MCF 10A (cell line): Measurements from ENCODE around the gene ENTPD5. TPM values are rescaled to one million over a fixed set of nuclear protein-coding genes. Genes with fewer than 3 reads are reported as not detected.

Experiments
- BruUV-seq: library from RNA; stranded (reverse); fragments of 400-500 nt; replicated peaks from 2 replicates; lab custom pipeline; 2021; lab: Mats Ljungman, UMichigan
- CTCF ChIA-PET: fragments of 300-600 bp; sonication (Branson Sonifier 250); formaldehyde crosslinking; extraction: SDS; loops from one replicate; lab custom pipeline; 2021; ENCODE audit warnings: antibody characterized with exemption, inconsistent platforms; lab: Yijun Ruan, JAX
- POLR2A ChIA-PET: fragments of 300-600, 350-650 bp; sonication (Branson Sonifier 250); formaldehyde crosslinking; extraction: SDS; loops from one replicate; lab custom pipeline; 2020; ENCODE audit warnings: antibody characterized with exemption, inconsistent platforms; lab: Yijun Ruan, JAX
- DNase-seq: peaks from one replicate; pipeline ENCODE4 v3.0.0-alpha.2; 2018; ENCODE audit not compliant: unreplicated experiment
- H3K27ac Mint-ChIP-seq: one replicate; pipeline ENCODE4 v1.8.0; 2022; ENCODE audit warnings: mild to moderate bottlenecking, low read depth, mixed read lengths; ENCODE audit not compliant: unreplicated experiment
- H3K27me3 Mint-ChIP-seq: one replicate; pipeline ENCODE4 v1.8.0; 2022; ENCODE audit warnings: mixed read lengths; ENCODE audit not compliant: insufficient read depth, unreplicated experiment
- H3K36me3 Mint-ChIP-seq: one replicate; pipeline ENCODE4 v1.8.0; 2022; ENCODE audit warnings: mild to moderate bottlenecking, moderate library complexity, mixed read lengths; ENCODE audit not compliant: insufficient read depth, unreplicated experiment
- H3K4me1 Mint-ChIP-seq: one replicate; pipeline ENCODE4 v1.8.0; 2022; ENCODE audit warnings: mixed read lengths; ENCODE audit not compliant: insufficient read depth, unreplicated experiment
- H3K4me3 Mint-ChIP-seq: one replicate; pipeline ENCODE4 v1.8.0; 2022; ENCODE audit warnings: mild to moderate bottlenecking, moderate library complexity, mixed read lengths; ENCODE audit not compliant: unreplicated experiment
- H3K9me3 Mint-ChIP-seq: one replicate; pipeline ENCODE4 v1.8.0; 2022; ENCODE audit warnings: mixed read lengths; ENCODE audit not compliant: unreplicated experiment
- intact Hi-C: fragments of 100-400 bp; cut with micrococcal nuclease; formaldehyde crosslinking; loops from 2 replicates; pipeline ENCODE4 v1.14.1; 2022
- total RNA-seq: library from RNA; stranded (reverse); gene quantifications from 2 replicates; pipeline ENCODE4 v1.2.3, GENCODE V29; 2022
- TF ChIP-seq, protein P1 (sequence below): fragments of 200-600 bp; IDR thresholded peaks from one replicate; pipeline ENCODE4 v1.8.0; 2022; ENCODE audit warnings: antibody characterized with exemption, mild to moderate bottlenecking; ENCODE audit not compliant: unreplicated experiment

Gene ENTPD5
- total RNA-seq, 1 experiment from 2014 or later = 13.9 TPM

GRCh38 chr14:73949752-73950734 lies 69.0 kb downstream of the ENTPD5 start, which contains the start of the genes COQ6 and FAM161B:
TSS of gene COQ6 (plus strand) at chr14:73950302. CDS start at chr14:73950333, 31 bp downstream.
TSS of gene FAM161B (minus strand) at chr14:73950094. CDS start at chr14:73950026, 68 bp downstream.
- BruUV-seq = TSS peak; percentile 44
- peaks cover 21% of the 10 kb centered on the region for H3K36me3 Mint-ChIP-seq

GRCh38 chr14:73945159-73945670 lies 73.9 kb downstream of the ENTPD5 start:
- Mint-ChIP-seq H3K9me3 (no peaks in the 10 kb centered on the region), H3K4me1 (peaks cover 15% of the 10 kb centered on the region), H3K36me3 (peaks cover 17% of the 10 kb centered on the region), H3K4me3 (no peak overlapping the region), H3K27me3 (no peaks in the 10 kb centered on the region), H3K27ac (no peak overlapping the region)
- DNase-seq = no peak
- BruUV-seq = no TSS peak
- TF ChIP-seq, protein P1, sequence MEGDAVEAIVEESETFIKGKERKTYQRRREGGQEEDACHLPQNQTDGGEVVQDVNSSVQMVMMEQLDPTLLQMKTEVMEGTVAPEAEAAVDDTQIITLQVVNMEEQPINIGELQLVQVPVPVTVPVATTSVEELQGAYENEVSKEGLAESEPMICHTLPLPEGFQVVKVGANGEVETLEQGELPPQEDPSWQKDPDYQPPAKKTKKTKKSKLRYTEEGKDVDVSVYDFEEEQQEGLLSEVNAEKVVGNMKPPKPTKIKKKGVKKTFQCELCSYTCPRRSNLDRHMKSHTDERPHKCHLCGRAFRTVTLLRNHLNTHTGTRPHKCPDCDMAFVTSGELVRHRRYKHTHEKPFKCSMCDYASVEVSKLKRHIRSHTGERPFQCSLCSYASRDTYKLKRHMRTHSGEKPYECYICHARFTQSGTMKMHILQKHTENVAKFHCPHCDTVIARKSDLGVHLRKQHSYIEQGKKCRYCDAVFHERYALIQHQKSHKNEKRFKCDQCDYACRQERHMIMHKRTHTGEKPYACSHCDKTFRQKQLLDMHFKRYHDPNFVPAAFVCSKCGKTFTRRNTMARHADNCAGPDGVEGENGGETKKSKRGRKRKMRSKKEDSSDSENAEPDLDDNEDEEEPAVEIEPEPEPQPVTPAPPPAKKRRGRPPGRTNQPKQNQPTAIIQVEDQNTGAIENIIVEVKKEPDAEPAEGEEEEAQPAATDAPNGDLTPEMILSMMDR = no peak
- POLR2A ChIA-PET = interaction anchor here (0.7 kb wide), 2 partner anchors 22 to 40 kb away, joined by 3 read pairs; no protein-coding TSS in a partner anchor
- intact Hi-C loops = no loop called here
- CTCF ChIA-PET = no interaction called here

More at GRCh38 chr14:73949752-73950734, 69.0 kb downstream of the ENTPD5 start, which contains the start of the genes COQ6 and FAM161B:
- peaks cover 10% of the 10 kb centered on the region for H3K4me1 Mint-ChIP-seq
- CTCF ChIA-PET = interaction anchor here (0.6 to 0.7 kb wide), 4 partner anchors 26 to 183 kb away, joined by 3 to 4 read pairs (median 4); no protein-coding TSS in a partner anchor
- H3K4me3 Mint-ChIP-seq = peak within 1 kb of the TSS; percentile 96
- no peaks in the 10 kb centered on the region for H3K9me3 Mint-ChIP-seq
- H3K27me3 Mint-ChIP-seq = no peaks in the 10 kb centered on the region
- H3K27ac Mint-ChIP-seq = peak within 1 kb of the TSS; percentile 93
- POLR2A ChIA-PET = interaction anchor here (0.6 to 1.3 kb wide), 22 partner anchors 8 to 814 kb away, joined by 3 to 16 read pairs (median 4); partner anchors contain the start of genes AREL1, BBOF1, ENTPD5 and FCF1
- peak; percentile 97 for DNase-seq
- TF ChIP-seq, protein P1 = no peak
- intact Hi-C loops = loop anchor here (2.0 to 5.0 kb wide), 2 partner anchors 69 to 87 kb away; partner anchors contain the start of genes BBOF1 and ENTPD5

- TF ChIP-seq, protein P1 = no peak
- intact Hi-C loops = no loop called here
- no peak for DNase-seq
- peaks cover 11% of the 10 kb centered on the region for H3K4me1 Mint-ChIP-seq
- H3K9me3 Mint-ChIP-seq = no peaks in the 10 kb centered on the region
- CTCF ChIA-PET = no interaction called here
- BruUV-seq = no TSS peak
- H3K4me3 Mint-ChIP-seq = no peak overlapping the region
- POLR2A ChIA-PET = interaction anchor here (0.7 kb wide), 2 partner anchors 21 to 40 kb away, joined by 3 read pairs; no protein-coding TSS in a partner anchor
- H3K27me3 Mint-ChIP-seq = no peaks in the 10 kb centered on the region
- peaks cover 17% of the 10 kb centered on the region for H3K36me3 Mint-ChIP-seq
- H3K27ac Mint-ChIP-seq = no peak overlapping the region
These were observed 74.5 kb downstream of the ENTPD5 start for GRCh38 chr14:73944432-73945158.
